DND-41 (cell line): ENCODE measurements around the gene TSC2.

Source experiments
- ATAC-seq: fragments of 200-7000 bp; cut with Tn5 transposase; 3 replicates; pipeline ENCODE4 v1.9.1; 2021; ENCODE audit warnings: low read depth; ENCODE audit not compliant: insufficient read depth
- DNase-seq: peaks from one replicate; pipeline ENCODE4 v3.0.0-alpha.2; 2020
- H2AFZ ChIP-seq: 2 replicates; pipeline ENCODE4 v1.6.0; 2012; ENCODE audit warnings: low read depth, low read length
- H3K27ac ChIP-seq: 2 replicates; pipeline ENCODE4 v1.5.1; 2012; ENCODE audit warnings: low read length, inconsistent platforms
- H3K27me3 ChIP-seq: fragments of 200-600 bp; sonication (generic); 2 replicates; pipeline ENCODE4 v1.6.0; 2012; ENCODE audit warnings: low read length, mild to moderate bottlenecking, inconsistent platforms; ENCODE audit not compliant: insufficient read depth, poor library complexity
- H3K36me3 ChIP-seq: 2 replicates; pipeline ENCODE4 v1.5.1; 2012; ENCODE audit warnings: low read length, inconsistent platforms; ENCODE audit not compliant: insufficient read depth
- H3K4me1 ChIP-seq: 2 replicates; pipeline ENCODE4 v1.5.1; 2012; ENCODE audit warnings: mild to moderate bottlenecking, low read length; ENCODE audit not compliant: insufficient read depth
- H3K4me2 ChIP-seq: 2 replicates; pipeline ENCODE4 v1.6.0; 2012; ENCODE audit warnings: mild to moderate bottlenecking, moderate library complexity, low read length, inconsistent platforms; ENCODE audit not compliant: insufficient read depth
- H3K4me3 ChIP-seq, 2 experiments: fragments of 200-600 bp in 1 of 2; shearing (Covaris generic) in 1 of 2; 2 replicates each; pipeline ENCODE4 v1.5.1; 2012 to 2016; ENCODE audit warnings: inconsistent platforms in 2 of 2, low read length in 2 of 2, mild to moderate bottlenecking in 2 of 2, low read depth in 1 of 2, moderate library complexity in 1 of 2
- H3K79me2 ChIP-seq: 2 replicates; pipeline ENCODE4 v1.6.0; 2012; ENCODE audit warnings: low read length, inconsistent platforms; ENCODE audit not compliant: insufficient read depth
- H3K9ac ChIP-seq: 2 replicates; pipeline ENCODE4 v1.6.0; 2012; ENCODE audit warnings: low read depth, mild to moderate bottlenecking, inconsistent platforms, low read length, moderate library complexity
- H3K9me3 ChIP-seq: 2 replicates; pipeline ENCODE4 v1.5.1; 2012; ENCODE audit warnings: low read length, moderate library complexity, mild to moderate bottlenecking, inconsistent platforms; ENCODE audit not compliant: insufficient read depth, severe bottlenecking
- H4K20me1 ChIP-seq: 2 replicates; pipeline ENCODE4 v1.6.0; 2012; ENCODE audit warnings: low read length; ENCODE audit not compliant: insufficient read depth
- CTCF ChIP-seq: IDR thresholded peaks from 2 replicates; pipeline ENCODE4 v1.5.1; 2012; ENCODE audit warnings: borderline replicate concordance, low read length, moderate library complexity, mild to moderate bottlenecking; ENCODE audit not compliant: poor library complexity, severe bottlenecking; ENCODE audit errors: extremely low read depth
- EZH2 ChIP-seq: IDR thresholded peaks from 3 replicates; pipeline ENCODE4 v1.6.1; 2012; ENCODE audit warnings: borderline replicate concordance, low read depth, mild to moderate bottlenecking, moderate library complexity, low read length, inconsistent platforms; ENCODE audit not compliant: severe bottlenecking

The TSC2 gene

GRCh38 chr16:1999866-2000514 lies 47.8 kb upstream of the TSC2 start:
- Histone ChIP-seq H3K79me2 (peaks cover 18% of the 10 kb centered on the region), H3K36me3 (peaks cover 81% of the 10 kb centered on the region), H3K4me3 (no peak overlapping the region), H3K9me3 (no peaks in the 10 kb centered on the region), H4K20me1 (peaks cover 41% of the 10 kb centered on the region), H3K9ac (no peak overlapping the region), H3K4me2 (no peak overlapping the region), H2AFZ (no peak overlapping the region), H3K27me3 (no peaks in the 10 kb centered on the region), H3K27ac (no peak overlapping the region), H3K4me1 (no peaks in the 10 kb centered on the region)
- ATAC-seq (no peak), DNase-seq (no peak)
- no peak for TF ChIP-seq CTCF
- no peak for TF ChIP-seq EZH2

DNA sequence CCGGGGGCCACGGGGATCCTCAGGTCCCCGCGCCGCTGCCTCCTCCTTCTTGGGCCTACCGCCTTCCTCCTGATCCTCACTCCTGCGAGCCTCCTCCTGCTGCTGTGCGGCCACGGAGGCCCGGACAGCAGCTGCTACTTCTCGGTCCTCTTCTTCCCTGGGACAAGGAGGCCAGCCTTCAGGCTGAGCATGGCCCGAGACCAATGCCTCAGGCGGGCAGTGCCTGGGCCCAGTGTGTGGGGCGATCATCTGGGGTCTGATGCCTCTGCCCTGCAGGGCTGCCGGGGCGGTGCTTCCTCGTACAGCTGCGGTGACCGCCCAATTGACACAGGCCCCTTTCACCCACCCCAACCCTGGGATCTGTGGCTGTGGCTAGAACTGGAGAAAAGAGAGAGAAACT lies 46.8 kb upstream of the TSC2 start:
- peaks cover 52% of the 10 kb centered on the region for H4K20me1 ChIP-seq
- no peak overlapping the region for H3K4me2 ChIP-seq
- ATAC-seq (no peak), DNase-seq (no peak)
- TF ChIP-seq CTCF (no peak), EZH2 (no peak)
- peaks cover 90% of the 10 kb centered on the region for H3K36me3 ChIP-seq
- no peak overlapping the region for H3K9ac ChIP-seq
- H3K9me3 ChIP-seq, result no peaks in the 10 kb centered on the region
- H3K79me2 ChIP-seq, result peaks cover 28% of the 10 kb centered on the region
- no peak overlapping the region for H2AFZ ChIP-seq
- peaks cover 7% of the 10 kb centered on the region; the same call in 1 of the 2 replicates for H3K4me1 ChIP-seq
- no peaks in the 10 kb centered on the region for H3K27me3 ChIP-seq
- no peak overlapping the region for H3K27ac ChIP-seq
- no peak overlapping the region for H3K4me3 ChIP-seq

- Histone ChIP-seq H4K20me1 (peaks cover 57% of the 10 kb centered on the region), H3K9ac (no peak overlapping the region), H3K4me2 (no peak overlapping the region), H3K27ac (no peak overlapping the region), H3K79me2 (peaks cover 35% of the 10 kb centered on the region), H3K27me3 (no peaks in the 10 kb centered on the region), H3K9me3 (no peaks in the 10 kb centered on the region), H3K36me3 (peaks cover 94% of the 10 kb centered on the region), H2AFZ (no peak overlapping the region), H3K4me3 (no peak overlapping the region), H3K4me1 (peaks cover 13% of the 10 kb centered on the region)
- TF ChIP-seq EZH2, result no peak
- TF ChIP-seq CTCF, result no peak
- no peak for DNase-seq
- no peak for ATAC-seq
Observed at GRCh38 chr16:2001456-2002355, 46.1 kb upstream of the TSC2 start.
